Neural cell (in vitro differentiated cells): ENCODE measurements around the gene AKR1E2. TPM values are rescaled to one million over a fixed set of nuclear protein-coding genes. Genes with fewer than 3 reads are reported as not detected.
A peak's percentile ranks its signal among the peaks of the same experiment; 100 is the strongest.

ENCODE experiments used
- H2AFZ ChIP-seq: fragments of 200-600, 300-800 bp; sonication (generic), shearing (Covaris generic); 2 replicates; pipeline ENCODE4 v1.6.0; 2014; ENCODE audit warnings: low read depth, mild to moderate bottlenecking, antibody characterized with exemption, low read length, moderate library complexity
- H3F3A ChIP-seq: fragments of 200-600 bp; shearing (Covaris generic); 2 replicates; pipeline ENCODE4 v1.6.1; 2016; ENCODE audit warnings: mild to moderate bottlenecking, moderate library complexity, mixed read lengths, antibody characterized with exemption, low read length; ENCODE audit not compliant: insufficient read depth, poor library complexity, severe bottlenecking
- H3K27ac ChIP-seq: fragments of 200-600, 300-800 bp; sonication (generic), shearing (Covaris generic); 2 replicates; pipeline ENCODE4 v1.5.1; 2014; ENCODE audit warnings: mild to moderate bottlenecking, low read length, moderate library complexity
- H3K27me3 ChIP-seq: fragments of 300-800, 200-600 bp; sonication (generic), shearing (Covaris generic); 2 replicates; pipeline ENCODE4 v1.6.0; 2014; ENCODE audit warnings: mild to moderate bottlenecking, low read depth, low read length, moderate library complexity; ENCODE audit not compliant: insufficient read depth
- H3K36me3 ChIP-seq: fragments of 300-800, 200-600 bp; sonication (generic), shearing (Covaris generic); 2 replicates; pipeline ENCODE4 v1.5.1; 2014; ENCODE audit warnings: mild to moderate bottlenecking, antibody characterized with exemption, low read length, moderate library complexity; ENCODE audit not compliant: insufficient read depth
- H3K4me2 ChIP-seq: fragments of 300-800, 200-600 bp; sonication (generic), shearing (Covaris generic); 2 replicates; pipeline ENCODE4 v1.6.0; 2014; ENCODE audit warnings: mild to moderate bottlenecking, low read length
- H3K4me3 ChIP-seq: fragments of 300-800, 200-600 bp; sonication (generic), shearing (Covaris generic); 2 replicates; pipeline ENCODE4 v1.5.1; 2014; ENCODE audit warnings: mild to moderate bottlenecking, low read length, moderate library complexity
- H3K79me2 ChIP-seq: fragments of 200-600 bp; shearing (Covaris generic); replicated peaks from 2 replicates; pipeline ENCODE4 v1.6.0; 2014; ENCODE audit warnings: mild to moderate bottlenecking, low read length, moderate library complexity; ENCODE audit not compliant: insufficient read depth
- H3K9ac ChIP-seq: fragments of 300-800, 200-600 bp; sonication (generic), shearing (Covaris generic); 2 replicates; pipeline ENCODE4 v1.6.1; 2016; ENCODE audit warnings: mild to moderate bottlenecking, low read length, mixed read lengths
- H3K9me2 ChIP-seq: fragments of 200-600 bp; shearing (Covaris generic); 2 replicates; pipeline ENCODE4 v1.6.1; 2016; ENCODE audit warnings: mild to moderate bottlenecking, low read length, mixed read lengths; ENCODE audit not compliant: insufficient read depth
- H3K9me3 ChIP-seq: fragments of 200-600, 300-800 bp; sonication (generic), shearing (Covaris generic); 2 replicates; pipeline ENCODE4 v1.6.1; 2016; ENCODE audit warnings: mild to moderate bottlenecking, mixed run types, low read length, moderate library complexity, mixed read lengths
- H4K20me1 ChIP-seq: fragments of 200-600 bp; shearing (Covaris generic); 2 replicates; pipeline ENCODE4 v1.6.1; 2016; ENCODE audit warnings: mild to moderate bottlenecking, mixed run types; ENCODE audit not compliant: insufficient read depth
- CTCF ChIP-seq: fragments of 450-650 bp; IDR thresholded peaks from 2 replicates; pipeline ENCODE4 v1.5.1; 2014; ENCODE audit warnings: antibody characterized with exemption, mild to moderate bottlenecking, moderate library complexity; ENCODE audit not compliant: poor library complexity, severe bottlenecking
- EP300 ChIP-seq: fragments of 450-650 bp; conservative IDR thresholded peaks from 2 replicates; pipeline ENCODE4 v1.6.1; 2014; ENCODE audit warnings: antibody characterized with exemption, mild to moderate bottlenecking, moderate library complexity; ENCODE audit not compliant: poor library complexity, severe bottlenecking
- EZH2 ChIP-seq: fragments of 200-600, 300-800 bp; shearing (Covaris generic), sonication (generic); IDR thresholded peaks from 2 replicates; pipeline ENCODE4 v1.6.1; 2014; ENCODE audit warnings: antibody characterized with exemption, low read length, borderline replicate concordance, mild to moderate bottlenecking; ENCODE audit not compliant: insufficient read depth, poor library complexity, severe bottlenecking
- MXI1 ChIP-seq: fragments of 450-650 bp; conservative IDR thresholded peaks from 2 replicates; pipeline ENCODE4 v1.6.1; 2014; ENCODE audit warnings: antibody characterized with exemption, mild to moderate bottlenecking; ENCODE audit not compliant: poor library complexity, severe bottlenecking
- POLR2AphosphoS5 ChIP-seq: IDR thresholded peaks from 2 replicates; pipeline ENCODE4 v1.6.1; 2012
- RAD21 ChIP-seq: fragments of 450-650 bp; conservative IDR thresholded peaks from 2 replicates; pipeline ENCODE4 v1.6.1; 2014; ENCODE audit warnings: antibody characterized with exemption, mild to moderate bottlenecking, moderate library complexity
- REST ChIP-seq: IDR thresholded peaks from 2 replicates; pipeline ENCODE4 v1.6.1; 2012; ENCODE audit warnings: borderline replicate concordance
- SMC3 ChIP-seq: fragments of 450-650 bp; conservative IDR thresholded peaks from 2 replicates; pipeline ENCODE4 v1.6.1; 2014; ENCODE audit warnings: antibody characterized with exemption, mild to moderate bottlenecking, moderate library complexity; ENCODE audit not compliant: poor library complexity
- TAF1 ChIP-seq: IDR thresholded peaks from 2 replicates; pipeline ENCODE4 v1.6.1; 2012; ENCODE audit warnings: low read depth
- polyA plus RNA-seq: library from polyadenylated mRNA; depleted of rRNA; stranded (reverse); fragments of >200 nt; gene quantifications from 2 replicates; pipeline ENCODE4 v1.2.3, GENCODE V29; 2014

Gene AKR1E2
- polyA plus RNA-seq, 1 donor from 2014 or later, result not detected

- Histone ChIP-seq H3K4me3 (no peak overlapping the region), H3F3A (no peaks in the 10 kb centered on the region), H3K4me2 (no peak overlapping the region), H2AFZ (no peak overlapping the region), H3K9me2 (no peaks in the 10 kb centered on the region), H4K20me1 (no peaks in the 10 kb centered on the region), H3K27ac (no peak overlapping the region), H3K79me2 (no peaks in the 10 kb centered on the region), H3K9me3 (no peaks in the 10 kb centered on the region), H3K9ac (no peak overlapping the region), H3K36me3 (no peaks in the 10 kb centered on the region), H3K27me3 (no peaks in the 10 kb centered on the region)
- no peak for TF ChIP-seq RAD21
- no peak for TF ChIP-seq SMC3
- no peak for TF ChIP-seq REST
- TF ChIP-seq CTCF, result no peak
- no peak for TF ChIP-seq EZH2
- no peak for TF ChIP-seq EP300
- TF ChIP-seq MXI1, result no peak
- no peak for TF ChIP-seq POLR2AphosphoS5
- no peak for TF ChIP-seq TAF1
Observed at GRCh38 chr10:4848356-4849041, 22.5 kb downstream of the AKR1E2 start.

GRCh38 chr10:4849042-4849402, 23.0 kb downstream of the AKR1E2 start:
- TF ChIP-seq SMC3, result no peak
- no peak for TF ChIP-seq POLR2AphosphoS5
- TF ChIP-seq CTCF, result no peak
- TF ChIP-seq REST, result no peak
- TF ChIP-seq RAD21, result no peak
- no peak for TF ChIP-seq EZH2
- TF ChIP-seq MXI1, result no peak
- TF ChIP-seq TAF1, result no peak
- TF ChIP-seq EP300, result no peak
- H3K9ac ChIP-seq, result no peak overlapping the region
- H3K9me2 ChIP-seq, result no peaks in the 10 kb centered on the region

More at GRCh38 chr10:4849042-4849402, 23.0 kb downstream of the AKR1E2 start:
- H3K36me3 ChIP-seq, result no peaks in the 10 kb centered on the region
- no peaks in the 10 kb centered on the region for H3K79me2 ChIP-seq
- no peaks in the 10 kb centered on the region for H3K27me3 ChIP-seq
- no peak overlapping the region for H3K27ac ChIP-seq
- H4K20me1 ChIP-seq, result no peaks in the 10 kb centered on the region
- no peaks in the 10 kb centered on the region for H3K9me3 ChIP-seq
- peak overlapping the region; percentile 47 for H3K4me3 ChIP-seq
- H3F3A ChIP-seq, result no peaks in the 10 kb centered on the region
- no peak overlapping the region for H3K4me2 ChIP-seq
- H2AFZ ChIP-seq, result no peak overlapping the region
